Measurements from ENCODE around the gene ZMYND15. TPM values are rescaled to one million over a fixed set of nuclear protein-coding genes. Genes with fewer than 3 reads are reported as not detected.

Gene ZMYND15
- total and polyA plus RNA-seq, 4 donors, result 0.47 to 2.4 (median 0.71) TPM

DNA sequence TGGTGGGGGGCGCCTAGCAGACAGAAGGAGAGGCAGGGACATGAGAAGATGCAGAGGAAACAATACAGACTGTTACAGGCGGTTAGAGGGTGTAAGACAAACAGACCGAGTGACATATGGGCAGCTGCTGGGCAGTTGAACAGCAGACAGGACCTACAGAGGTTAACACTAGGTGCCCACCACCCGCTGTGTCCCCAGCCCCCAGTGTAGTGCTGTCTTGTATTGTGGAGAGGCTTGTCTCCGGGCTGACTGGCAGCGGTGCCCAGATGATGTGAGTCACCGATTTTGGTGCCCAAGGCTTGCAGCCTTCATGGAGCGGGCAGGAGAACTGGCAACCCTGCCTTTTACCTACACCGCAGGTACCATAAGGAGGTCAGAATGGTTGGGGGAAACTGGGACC is 2.5 kb downstream of the ZMYND15 start:
- Histone ChIP-seq H3K4me3 (ENCODE audit: low read depth in 1 of 3, low read length in 3 of 3) (no peak overlapping the region), H3K27me3 (ENCODE audit: control insufficient read depth in 4 of 4, insufficient read depth in 4 of 4, low read length in 3 of 4) (no peaks in the 10 kb centered on the region), H3K36me3 (ENCODE audit: control insufficient read depth in 4 of 4, insufficient read depth in 3 of 4, low read depth in 1 of 4, low read length in 3 of 4) (no peaks in the 10 kb centered on the region), H3K27ac (ENCODE audit: low read depth in 1 of 2, low read length in 2 of 2) (no peak overlapping the region), H3K4me1 (ENCODE audit: control insufficient read depth in 4 of 4, insufficient read depth in 4 of 4, low read length in 3 of 4) (peaks cover 2 to 13% (median 8%) of the 10 kb centered on the region in 4 donors), H3K9me3 (ENCODE audit: control insufficient read depth in 4 of 4, low read length in 3 of 4) (no peaks in the 10 kb centered on the region), H3K9ac (ENCODE audit: low read depth in 1 of 2, low read length in 2 of 2) (no peak overlapping the region)
- no peak for DNase-seq (ENCODE audit: low spot score)
- 97% methylated on average over 9 of the region's 9 CpGs for WGBS
- no peak for TF ChIP-seq RXRA (IDR thresholded peaks at IDR 0.05)
- no peak for TF ChIP-seq NR2F2 (IDR thresholded peaks at IDR 0.05)
- no peak for TF ChIP-seq JUND (IDR thresholded peaks at IDR 0.05)
- TF ChIP-seq MAX (IDR thresholded peaks at IDR 0.05), result no peak
- TF ChIP-seq SP1 (IDR thresholded peaks at IDR 0.05), result no peak
- TF ChIP-seq HNF4G (IDR thresholded peaks at IDR 0.05), result no peak
- no peak for TF ChIP-seq GABPA (IDR thresholded peaks at IDR 0.05 in 1 of 2, conservative IDR thresholded peaks at IDR 0.05 in 1 of 2)

DNA sequence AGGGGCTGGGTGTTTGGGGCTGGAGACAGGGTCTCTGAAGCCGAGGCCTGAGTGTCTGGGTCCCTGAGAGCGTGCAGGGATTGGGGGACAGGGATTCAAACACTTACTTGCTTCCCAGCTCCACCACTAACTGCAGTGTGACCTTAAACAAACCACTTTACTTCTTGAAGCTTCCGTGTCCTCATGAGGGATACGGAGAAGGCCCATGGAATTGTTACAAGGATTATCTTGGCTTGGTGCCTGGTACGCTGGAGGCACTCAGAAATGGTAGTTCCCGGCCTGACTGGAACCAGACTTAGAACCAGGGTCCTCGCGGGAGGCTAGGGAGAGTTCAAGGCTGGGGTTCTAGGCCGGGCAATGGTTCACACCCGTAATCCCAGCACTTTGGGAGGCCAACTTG is 3.0 kb downstream of the ZMYND15 start:
- Histone ChIP-seq H3K4me1 (ENCODE audit: control insufficient read depth in 4 of 4, insufficient read depth in 4 of 4, low read length in 3 of 4) (peaks cover 2 to 13% (median 8%) of the 10 kb centered on the region in 4 donors), H3K9ac (ENCODE audit: low read depth in 1 of 2, low read length in 2 of 2) (no peak overlapping the region), H3K9me3 (ENCODE audit: control insufficient read depth in 4 of 4, low read length in 3 of 4) (no peaks in the 10 kb centered on the region), H3K27ac (ENCODE audit: low read depth in 1 of 2, low read length in 2 of 2) (no peak overlapping the region), H3K27me3 (ENCODE audit: control insufficient read depth in 4 of 4, insufficient read depth in 4 of 4, low read length in 3 of 4) (no peaks in the 10 kb centered on the region), H3K36me3 (ENCODE audit: control insufficient read depth in 4 of 4, insufficient read depth in 3 of 4, low read depth in 1 of 4, low read length in 3 of 4) (no peaks in the 10 kb centered on the region), H3K4me3 (ENCODE audit: low read depth in 1 of 3, low read length in 3 of 3) (no peak overlapping the region)
- DNase-seq (ENCODE audit: low spot score), result no peak
- whole genome bisulfite sequencing, result 80% methylated on average over 10 of the region's 10 CpGs
- TF ChIP-seq NR2F2 (IDR thresholded peaks at IDR 0.05) (no peak), HNF4G (IDR thresholded peaks at IDR 0.05) (no peak), GABPA (IDR thresholded peaks at IDR 0.05 in 1 of 2, conservative IDR thresholded peaks at IDR 0.05 in 1 of 2) (no peak), TAF1 (conservative IDR thresholded peaks at IDR 0.05) (no peak), HNF4A (conservative IDR thresholded peaks at IDR 0.05) (no peak), RAD21 (IDR thresholded peaks at IDR 0.05) (no peak), SP1 (IDR thresholded peaks at IDR 0.05) (no peak), JUND (IDR thresholded peaks at IDR 0.05) (no peak), RXRA (IDR thresholded peaks at IDR 0.05) (no peak), MAX (IDR thresholded peaks at IDR 0.05) (no peak)
- TF ChIP-seq, protein P1, sequence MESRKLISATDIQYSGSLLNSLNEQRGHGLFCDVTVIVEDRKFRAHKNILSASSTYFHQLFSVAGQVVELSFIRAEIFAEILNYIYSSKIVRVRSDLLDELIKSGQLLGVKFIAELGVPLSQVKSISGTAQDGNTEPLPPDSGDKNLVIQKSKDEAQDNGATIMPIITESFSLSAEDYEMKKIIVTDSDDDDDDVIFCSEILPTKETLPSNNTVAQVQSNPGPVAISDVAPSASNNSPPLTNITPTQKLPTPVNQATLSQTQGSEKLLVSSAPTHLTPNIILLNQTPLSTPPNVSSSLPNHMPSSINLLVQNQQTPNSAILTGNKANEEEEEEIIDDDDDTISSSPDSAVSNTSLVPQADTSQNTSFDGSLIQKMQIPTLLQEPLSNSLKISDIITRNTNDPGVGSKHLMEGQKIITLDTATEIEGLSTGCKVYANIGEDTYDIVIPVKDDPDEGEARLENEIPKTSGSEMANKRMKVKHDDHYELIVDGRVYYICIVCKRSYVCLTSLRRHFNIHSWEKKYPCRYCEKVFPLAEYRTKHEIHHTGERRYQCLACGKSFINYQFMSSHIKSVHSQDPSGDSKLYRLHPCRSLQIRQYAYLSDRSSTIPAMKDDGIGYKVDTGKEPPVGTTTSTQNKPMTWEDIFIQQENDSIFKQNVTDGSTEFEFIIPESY (IDR thresholded peaks at IDR 0.05), result no peak
- TF ChIP-seq, protein P2, sequence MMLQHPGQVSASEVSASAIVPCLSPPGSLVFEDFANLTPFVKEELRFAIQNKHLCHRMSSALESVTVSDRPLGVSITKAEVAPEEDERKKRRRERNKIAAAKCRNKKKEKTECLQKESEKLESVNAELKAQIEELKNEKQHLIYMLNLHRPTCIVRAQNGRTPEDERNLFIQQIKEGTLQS (IDR thresholded peaks at IDR 0.05), result no peak
- TF ChIP-seq, protein P3, sequence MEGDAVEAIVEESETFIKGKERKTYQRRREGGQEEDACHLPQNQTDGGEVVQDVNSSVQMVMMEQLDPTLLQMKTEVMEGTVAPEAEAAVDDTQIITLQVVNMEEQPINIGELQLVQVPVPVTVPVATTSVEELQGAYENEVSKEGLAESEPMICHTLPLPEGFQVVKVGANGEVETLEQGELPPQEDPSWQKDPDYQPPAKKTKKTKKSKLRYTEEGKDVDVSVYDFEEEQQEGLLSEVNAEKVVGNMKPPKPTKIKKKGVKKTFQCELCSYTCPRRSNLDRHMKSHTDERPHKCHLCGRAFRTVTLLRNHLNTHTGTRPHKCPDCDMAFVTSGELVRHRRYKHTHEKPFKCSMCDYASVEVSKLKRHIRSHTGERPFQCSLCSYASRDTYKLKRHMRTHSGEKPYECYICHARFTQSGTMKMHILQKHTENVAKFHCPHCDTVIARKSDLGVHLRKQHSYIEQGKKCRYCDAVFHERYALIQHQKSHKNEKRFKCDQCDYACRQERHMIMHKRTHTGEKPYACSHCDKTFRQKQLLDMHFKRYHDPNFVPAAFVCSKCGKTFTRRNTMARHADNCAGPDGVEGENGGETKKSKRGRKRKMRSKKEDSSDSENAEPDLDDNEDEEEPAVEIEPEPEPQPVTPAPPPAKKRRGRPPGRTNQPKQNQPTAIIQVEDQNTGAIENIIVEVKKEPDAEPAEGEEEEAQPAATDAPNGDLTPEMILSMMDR (IDR thresholded peaks at IDR 0.05; ENCODE audit: low read depth, low read length, missing input control), result no peak

- no peak for DNase-seq (ENCODE audit: low spot score)
- H3K27ac ChIP-seq (ENCODE audit: low read depth in 1 of 2, low read length in 2 of 2), result no peak overlapping the region
- no peak overlapping the region for H3K9ac ChIP-seq (ENCODE audit: low read depth in 1 of 2, low read length in 2 of 2)
- H3K4me1 ChIP-seq (ENCODE audit: control insufficient read depth in 4 of 4, insufficient read depth in 4 of 4, low read length in 3 of 4), result peaks cover 2 to 13% (median 8%) of the 10 kb centered on the region in 4 donors
- H3K27me3 ChIP-seq (ENCODE audit: control insufficient read depth in 4 of 4, insufficient read depth in 4 of 4, low read length in 3 of 4), result no peaks in the 10 kb centered on the region
- no peaks in the 10 kb centered on the region for H3K36me3 ChIP-seq (ENCODE audit: control insufficient read depth in 4 of 4, insufficient read depth in 3 of 4, low read depth in 1 of 4, low read length in 3 of 4)
- no peak overlapping the region for H3K4me3 ChIP-seq (ENCODE audit: low read depth in 1 of 3, low read length in 3 of 3)
- no peaks in the 10 kb centered on the region for H3K9me3 ChIP-seq (ENCODE audit: control insufficient read depth in 4 of 4, low read length in 3 of 4)
- TF ChIP-seq YY1 (IDR thresholded peaks at IDR 0.05) (no peak), JUND (IDR thresholded peaks at IDR 0.05) (no peak), EGR1 (IDR thresholded peaks at IDR 0.05; ENCODE audit: low read depth in 2 of 2) (no peak), GABPA (IDR thresholded peaks at IDR 0.05 in 1 of 2, conservative IDR thresholded peaks at IDR 0.05 in 1 of 2) (no peak), TAF1 (conservative IDR thresholded peaks at IDR 0.05) (no peak), REST (IDR thresholded peaks at IDR 0.05) (no peak), FOXA1 (IDR thresholded peaks at IDR 0.05) (no peak)
- TF ChIP-seq, protein P3 (IDR thresholded peaks at IDR 0.05; ENCODE audit: low read depth, low read length, missing input control), result no peak
- WGBS, result 95% methylated on average over 8 of the region's 8 CpGs
These were observed 3.6 kb downstream of the ZMYND15 start for GRCh38 chr17:4743216-4743615.
